ENCODE measurements around the gene GYPE.
"Not testable (repeated sequence)": the region's sequence is repeated elsewhere in the genome, so short reads cannot be mapped to it uniquely, and the experiment has no call there.

Gene GYPE

DNA sequence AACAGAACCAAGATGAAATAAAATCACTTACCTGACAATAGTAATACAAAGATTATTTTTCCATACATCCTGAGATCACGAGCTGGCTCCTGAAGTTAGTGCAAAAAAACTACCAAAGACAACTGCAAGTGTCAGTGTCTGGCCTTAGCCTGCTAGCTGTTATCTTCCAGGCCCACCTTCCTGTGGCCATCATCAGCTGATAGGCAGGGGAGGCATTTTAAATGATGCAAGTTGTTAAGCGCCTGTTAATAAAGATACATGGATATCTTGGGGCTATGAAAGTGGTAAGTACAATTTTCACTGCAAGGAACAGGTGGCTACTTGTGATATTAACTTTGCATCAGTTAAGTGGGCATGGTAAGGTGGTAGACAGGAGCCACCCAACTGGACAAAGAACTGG is at the start of gene GYPE:
Gene GYPE, minus strand, starts transcription at position 120 of the 400 bp plus-strand sequence. Its CDS starts 52 bp downstream, at position 68.
- POLR2A ChIA-PET; DNase-seq (ENCODE audit: extremely low spot score); CTCF ChIA-PET: not testable (repeated sequence)

DNA sequence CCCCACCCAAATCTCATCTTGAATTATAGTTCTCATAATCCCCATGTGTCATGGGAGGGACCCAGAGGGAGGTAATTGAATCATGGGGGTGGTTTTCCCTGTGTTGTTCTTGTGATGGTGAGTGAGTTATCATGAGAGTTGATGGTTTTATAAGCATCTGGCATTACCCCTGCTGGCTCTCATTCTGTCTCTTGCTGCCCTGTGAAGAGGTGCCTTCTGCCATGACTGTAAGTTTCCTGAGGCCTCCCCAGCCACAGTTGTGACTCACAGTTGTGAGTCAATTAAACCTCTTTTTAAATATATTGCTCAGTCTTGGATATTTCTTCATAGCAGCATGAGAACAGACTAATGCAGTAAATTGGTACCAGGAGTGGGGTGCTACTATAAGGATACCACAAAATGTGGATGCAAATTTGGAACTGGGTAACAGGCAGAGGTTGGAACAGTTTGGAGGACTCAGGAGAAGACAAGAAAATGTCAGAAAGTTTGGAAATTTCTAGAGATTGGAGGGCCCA is 46.2 kb upstream of the GYPE start:
- DNase-seq (ENCODE audit: extremely low spot score); POLR2A ChIA-PET; CTCF ChIA-PET: not testable (repeated sequence)

DNA sequence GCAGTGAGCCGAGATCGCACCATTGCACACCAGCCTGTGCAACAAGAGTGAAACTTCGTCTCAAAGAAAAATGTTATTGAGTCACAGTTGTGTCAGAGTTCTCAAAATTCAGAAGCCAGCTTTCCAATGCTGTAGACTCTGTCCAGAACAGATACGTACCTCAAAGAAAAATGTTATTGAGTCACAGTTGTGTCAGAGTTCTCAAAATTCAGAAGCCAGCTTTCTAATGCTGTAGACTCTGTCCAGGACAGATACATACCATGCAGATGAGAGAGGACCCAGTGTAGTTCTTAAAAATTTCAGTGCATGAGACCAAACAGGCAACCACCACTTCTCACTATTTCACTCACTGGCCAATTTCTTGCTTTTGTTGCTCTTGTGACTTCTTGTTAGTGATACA is 45.6 kb upstream of the GYPE start:
- POLR2A ChIA-PET; DNase-seq (ENCODE audit: extremely low spot score); CTCF ChIA-PET: not testable (repeated sequence)

DNA sequence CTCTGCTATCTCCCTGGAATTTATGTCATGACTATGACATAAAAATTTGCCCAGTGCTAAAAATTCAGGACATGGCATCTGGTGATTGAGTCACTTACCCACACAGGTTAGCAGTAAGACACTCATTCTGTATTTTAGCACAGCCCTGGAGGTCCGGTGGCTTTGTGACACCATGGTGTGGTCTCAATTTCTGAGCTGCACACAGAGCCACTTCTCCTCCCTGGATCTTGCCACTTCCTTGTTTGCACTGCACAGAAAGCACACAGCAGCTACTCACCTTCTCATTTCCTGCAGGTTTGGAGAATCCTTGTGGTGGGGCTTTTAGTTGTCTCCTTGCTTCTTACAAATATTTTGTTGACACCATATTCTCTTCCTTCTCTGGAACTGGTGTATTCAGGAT is 44.8 kb upstream of the GYPE start:
- CTCF ChIA-PET; POLR2A ChIA-PET; DNase-seq (ENCODE audit: extremely low spot score): not testable (repeated sequence)

DNA sequence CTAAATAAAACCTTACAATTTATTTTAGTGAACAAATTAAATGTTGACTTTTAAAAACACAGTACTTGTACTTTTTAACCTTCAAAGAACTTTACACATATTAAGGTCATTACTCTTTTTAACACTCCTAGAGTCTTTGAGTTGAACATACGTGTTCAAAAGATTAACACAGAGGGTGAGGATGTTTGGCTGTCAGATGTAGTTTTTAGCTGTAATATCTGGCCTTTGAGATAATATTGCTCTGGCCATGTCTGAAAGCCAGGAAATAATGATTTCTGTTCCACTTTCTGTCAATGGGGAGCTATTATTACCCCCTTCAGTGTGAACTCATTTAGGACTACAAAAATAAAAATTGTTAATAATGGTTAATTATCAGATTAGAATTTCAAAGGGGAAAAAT is 42.1 kb upstream of the GYPE start:
- CTCF ChIA-PET; DNase-seq (ENCODE audit: extremely low spot score); POLR2A ChIA-PET: not testable (repeated sequence)

DNA sequence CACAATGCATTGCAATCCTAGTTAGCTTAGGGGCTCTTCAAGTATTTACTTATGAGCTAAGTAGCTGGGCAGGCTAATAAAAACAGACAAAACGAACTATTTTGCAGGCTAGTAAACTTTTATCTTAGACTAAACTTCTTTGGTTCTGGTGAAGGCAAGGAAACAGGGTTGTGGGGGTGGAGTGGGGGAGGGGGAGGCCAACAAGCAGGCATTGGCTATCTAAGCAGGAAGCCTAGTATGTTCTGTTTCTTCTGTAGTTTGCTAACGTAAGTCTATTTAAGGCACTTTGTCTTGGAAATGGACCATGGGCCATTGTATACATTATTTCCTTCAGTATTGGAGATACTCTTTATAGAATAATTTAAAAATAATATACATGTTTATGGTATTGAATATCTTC is 35.3 kb upstream of the GYPE start:
- CTCF ChIA-PET; DNase-seq (ENCODE audit: extremely low spot score); POLR2A ChIA-PET: not testable (repeated sequence)

DNA sequence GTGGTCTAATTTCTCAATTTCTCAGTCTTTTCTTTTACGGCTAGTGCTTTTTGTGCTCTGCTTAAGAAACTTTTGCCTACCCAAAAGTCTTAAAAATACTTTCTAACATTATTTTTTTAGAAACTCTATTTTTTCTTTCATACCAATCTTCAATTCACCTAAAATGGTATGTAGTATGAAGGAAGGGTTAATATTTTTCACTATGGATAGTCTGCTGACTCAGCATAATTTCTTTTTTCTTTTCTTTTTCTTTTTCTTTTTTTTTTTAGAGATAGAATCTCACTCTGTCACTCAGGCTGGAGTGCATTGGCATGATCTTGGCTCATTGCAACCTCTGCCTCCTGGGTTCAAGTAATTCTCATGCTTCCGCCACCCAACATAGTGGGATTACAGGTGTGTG is 34.2 kb upstream of the GYPE start:
- TF ChIP-seq ELF4 (IDR thresholded peaks at IDR 0.05) (no peak), TARDBP (IDR thresholded peaks at IDR 0.05) (no peak), NFRKB (IDR thresholded peaks at IDR 0.05) (no peak), HDGF (IDR thresholded peaks at IDR 0.05; ENCODE audit: borderline replicate concordance) (no peak), SP1 (IDR thresholded peaks at IDR 0.05) (no peak), FOXK2 (IDR thresholded peaks at IDR 0.05) (no peak), LEF1 (IDR thresholded peaks at IDR 0.05; ENCODE audit: borderline replicate concordance) (no peak), L3MBTL2 (conservative IDR thresholded peaks at IDR 0.05) (no peak), FOXA1 (IDR thresholded peaks at IDR 0.05) (no peak), SUZ12 (IDR thresholded peaks at IDR 0.05) (no peak), BHLHE40 (IDR thresholded peaks at IDR 0.05; ENCODE audit: borderline replicate concordance) (no peak), CTBP1 (IDR thresholded peaks at IDR 0.05; ENCODE audit: borderline replicate concordance) (no peak), ZNF384 (IDR thresholded peaks at IDR 0.05) (no peak), ARNT (IDR thresholded peaks at IDR 0.05) (no peak), FOXM1 (IDR thresholded peaks at IDR 0.05; ENCODE audit: borderline replicate concordance) (no peak)
- TF ChIP-seq, protein P1, sequence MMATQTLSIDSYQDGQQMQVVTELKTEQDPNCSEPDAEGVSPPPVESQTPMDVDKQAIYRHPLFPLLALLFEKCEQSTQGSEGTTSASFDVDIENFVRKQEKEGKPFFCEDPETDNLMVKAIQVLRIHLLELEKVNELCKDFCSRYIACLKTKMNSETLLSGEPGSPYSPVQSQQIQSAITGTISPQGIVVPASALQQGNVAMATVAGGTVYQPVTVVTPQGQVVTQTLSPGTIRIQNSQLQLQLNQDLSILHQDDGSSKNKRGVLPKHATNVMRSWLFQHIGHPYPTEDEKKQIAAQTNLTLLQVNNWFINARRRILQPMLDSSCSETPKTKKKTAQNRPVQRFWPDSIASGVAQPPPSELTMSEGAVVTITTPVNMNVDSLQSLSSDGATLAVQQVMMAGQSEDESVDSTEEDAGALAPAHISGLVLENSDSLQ (IDR thresholded peaks at IDR 0.05), result no peak

DNA sequence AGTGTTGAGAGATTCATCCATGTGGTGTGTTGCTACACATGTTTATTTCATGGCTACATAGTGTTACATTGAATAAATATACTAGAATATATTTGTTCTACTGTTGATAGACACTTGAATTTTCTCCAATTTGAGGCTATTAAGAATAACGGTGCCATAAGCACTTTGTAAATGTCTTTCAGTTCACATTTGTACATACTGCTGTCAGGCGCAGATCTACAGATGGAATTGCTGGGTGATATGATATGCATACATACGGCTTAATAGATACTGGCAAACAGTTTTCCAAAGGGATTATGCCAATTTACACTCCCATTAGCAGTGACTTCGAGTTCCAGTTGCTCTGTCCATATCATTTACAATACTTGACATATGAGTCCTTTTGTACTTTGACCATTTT is 33.5 kb upstream of the GYPE start:
- DNase-seq (ENCODE audit: extremely low spot score); POLR2A ChIA-PET; CTCF ChIA-PET: not testable (repeated sequence)

More for the DNA sequence above, 34.2 kb upstream of the GYPE start:
- ChIA-PET CTCF (no interaction called here), POLR2A (no interaction called here)
- no peak for DNase-seq (ENCODE audit: extremely low spot score)

DNA sequence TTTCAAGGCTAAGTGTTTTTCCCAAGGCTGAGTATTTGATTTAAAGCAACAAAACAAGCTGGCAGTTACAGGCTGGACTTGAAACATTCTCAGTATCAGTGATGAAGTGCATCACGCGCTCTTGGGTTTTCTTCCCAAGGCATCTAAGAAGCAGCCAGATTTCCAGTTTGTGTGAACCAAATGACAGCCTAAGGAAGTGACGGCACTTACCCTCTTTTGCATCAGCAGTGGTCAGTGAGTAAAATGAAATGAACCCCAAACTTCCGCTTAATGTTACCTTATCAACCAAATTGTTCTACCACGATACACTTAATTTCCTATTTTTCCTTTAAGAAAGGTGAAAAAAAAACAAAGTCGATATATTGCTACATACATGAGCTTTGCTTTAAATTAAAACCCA is 15.8 kb upstream of the GYPE start:
- TF ChIP-seq ELF4 (IDR thresholded peaks at IDR 0.05) (no peak), FOXM1 (IDR thresholded peaks at IDR 0.05; ENCODE audit: borderline replicate concordance) (no peak), CTBP1 (IDR thresholded peaks at IDR 0.05; ENCODE audit: borderline replicate concordance) (no peak), FOXK2 (IDR thresholded peaks at IDR 0.05) (no peak), SUZ12 (IDR thresholded peaks at IDR 0.05) (no peak), ZNF384 (IDR thresholded peaks at IDR 0.05) (no peak), FOXA1 (IDR thresholded peaks at IDR 0.05) (no peak), ARNT (IDR thresholded peaks at IDR 0.05) (no peak), L3MBTL2 (conservative IDR thresholded peaks at IDR 0.05) (no peak), NFRKB (IDR thresholded peaks at IDR 0.05) (no peak), SP1 (IDR thresholded peaks at IDR 0.05) (no peak), HDGF (IDR thresholded peaks at IDR 0.05; ENCODE audit: borderline replicate concordance) (no peak), BHLHE40 (IDR thresholded peaks at IDR 0.05; ENCODE audit: borderline replicate concordance) (no peak), TARDBP (IDR thresholded peaks at IDR 0.05) (no peak), LEF1 (IDR thresholded peaks at IDR 0.05; ENCODE audit: borderline replicate concordance) (no peak)
- TF ChIP-seq, protein P1 (IDR thresholded peaks at IDR 0.05), result no peak
- no peak for DNase-seq (ENCODE audit: extremely low spot score)
- ChIA-PET CTCF (no interaction called here), POLR2A (no interaction called here)

DNA sequence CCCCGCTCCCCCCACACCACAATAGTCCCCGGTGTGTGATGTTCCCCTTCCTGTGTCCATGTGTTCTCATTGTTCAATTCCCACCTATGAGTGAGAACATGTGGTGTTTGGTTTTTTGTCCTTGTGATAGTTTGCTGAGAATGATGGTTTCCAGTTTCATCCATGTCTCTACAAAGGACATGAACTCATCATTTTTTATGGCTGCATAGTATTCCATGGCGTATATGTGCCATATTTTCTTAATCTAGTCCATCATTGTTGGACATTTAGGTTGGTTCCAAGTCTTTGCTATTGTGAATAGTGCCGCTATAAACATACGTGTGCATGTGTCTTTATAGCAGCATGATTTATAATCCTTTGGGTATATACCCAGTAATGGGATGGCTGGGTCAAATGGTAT is 11.1 kb upstream of the GYPE start:
- DNase-seq (ENCODE audit: extremely low spot score); CTCF ChIA-PET; POLR2A ChIA-PET: not testable (repeated sequence)

DNA sequence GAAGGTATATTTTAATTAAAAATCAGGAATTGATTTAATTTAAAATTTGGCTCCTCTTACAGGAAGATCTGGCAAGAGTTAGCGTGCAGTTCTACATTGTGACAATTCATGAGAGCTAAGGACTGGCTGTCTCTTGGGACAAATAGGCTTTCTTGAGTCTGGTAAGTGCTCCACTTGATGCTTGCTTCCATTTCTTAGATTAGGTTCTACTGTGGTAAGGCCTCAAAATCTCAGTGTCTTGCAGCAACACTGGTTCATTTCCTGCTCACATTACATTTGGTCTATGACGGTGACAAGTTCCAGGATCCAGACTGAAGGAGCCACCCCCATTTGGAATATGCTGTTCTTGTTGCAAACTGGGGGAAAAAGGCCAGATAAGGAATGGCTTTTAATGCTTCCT is 7.1 kb upstream of the GYPE start:
- DNase-seq (ENCODE audit: extremely low spot score); POLR2A ChIA-PET; CTCF ChIA-PET: not testable (repeated sequence)

DNA sequence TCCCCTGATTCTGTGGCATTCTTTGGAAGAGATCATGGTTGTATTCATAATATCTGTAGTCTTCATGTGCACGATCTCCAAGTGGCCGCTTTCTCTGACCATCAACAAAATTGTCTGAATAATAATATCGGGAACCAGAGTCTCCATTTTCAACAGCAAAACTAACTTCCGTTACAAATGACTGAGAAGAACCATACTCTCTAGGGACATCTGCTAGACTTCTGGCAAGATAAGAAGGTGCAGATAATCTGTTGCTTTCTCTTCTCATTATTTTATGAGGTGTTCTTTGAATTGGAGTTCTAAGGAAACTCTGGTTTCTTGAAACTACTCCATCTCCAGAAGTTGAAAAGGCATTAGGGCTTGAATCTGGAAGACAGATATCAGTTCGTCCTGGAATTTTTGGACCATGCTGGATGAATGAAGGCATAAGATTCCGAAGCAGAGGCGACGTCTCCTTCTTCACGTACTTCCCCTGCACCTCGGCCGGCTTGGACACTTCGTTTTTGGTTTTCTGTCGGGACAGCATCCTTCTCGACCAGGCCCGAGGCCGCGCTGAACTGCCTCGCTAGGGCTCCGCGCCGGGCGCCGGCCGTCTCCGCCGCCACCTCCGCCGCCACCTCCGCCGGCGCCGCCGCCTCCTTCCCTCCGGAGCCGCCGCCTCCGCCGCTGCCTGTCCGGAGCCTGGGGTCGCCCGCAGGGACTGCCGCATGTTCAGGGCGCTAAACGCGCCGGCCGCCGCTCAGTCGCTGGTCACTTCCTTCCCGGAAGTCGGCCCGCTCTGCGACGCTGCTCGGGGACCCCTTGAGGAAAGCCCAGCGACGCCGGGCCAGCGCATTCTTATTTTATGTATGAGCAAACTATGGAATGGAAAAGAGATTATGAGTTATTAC is 6.4 kb upstream of the GYPE start:
- POLR2A ChIA-PET; DNase-seq (ENCODE audit: extremely low spot score): not testable (repeated sequence)

DNA sequence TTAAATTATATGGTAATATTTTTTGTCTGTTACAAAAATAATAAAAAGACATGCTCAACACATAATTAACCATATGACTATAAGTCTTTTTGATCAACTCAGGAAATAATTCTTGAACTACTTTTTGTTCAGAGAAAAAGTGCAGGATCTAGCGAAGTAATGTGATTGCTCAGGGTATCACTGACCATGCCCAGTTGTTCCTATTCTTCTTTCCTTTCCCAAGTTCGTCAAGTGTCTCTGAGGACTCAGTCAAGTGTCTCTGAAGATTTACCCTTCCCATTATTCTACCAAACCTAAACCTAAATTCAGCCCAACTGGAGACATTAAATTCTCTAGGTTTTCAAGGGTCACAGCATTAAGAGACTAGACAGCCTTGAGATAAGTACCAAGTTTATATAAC is 5.5 kb upstream of the GYPE start:
- POLR2A ChIA-PET; CTCF ChIA-PET; DNase-seq (ENCODE audit: extremely low spot score): not testable (repeated sequence)

More for the DNA sequence above, 6.4 kb upstream of the GYPE start:
- CTCF ChIA-PET, result not testable (repeated sequence)
